Heart left ventricle (tissue), 13 donors: Measurements from ENCODE around the gene APH1A.

ENCODE experiments used
- CTCF ChIP-seq, 12 donors: fragments of 200-600 bp; sonication (generic) in 4 of 12; IDR thresholded peaks; one replicate each; pipeline versions ENCODE4 v1.5.0 to v1.8.0; 2018 to 2022; ENCODE audit warnings: antibody characterized with exemption in 12 of 12, mild to moderate bottlenecking in 5 of 12
- POLR2A ChIP-seq, 2 donors: fragments of 450-650 bp; IDR thresholded peaks; one replicate each; pipeline ENCODE4 v1.6.1; 2017; ENCODE audit warnings: antibody characterized with exemption in 2 of 2, mild to moderate bottlenecking in 2 of 2, moderate library complexity in 2 of 2
- donor health status: ischemic (EF 13 %, LVEDD 7.1; RV severe dilation, severe dysfunction).
- donor health status: DM: no; HTN: yes; CAD: no.
- donor health status: DM: no; HTN: no; CAD: no.
- donor health status: ischemic (EF 25% LVEDD 6.9; RV normal size, moderate dysfunction).
- donor health status: ischemic (EF 25% LVEDD 5.7; RV mildly dilated, moderate dysfunction).
- donor health status: ischemic (EF 35%, LVEDD 5.7; RV mildly dilated, moderate dysfunction).
- donor health status: nonischemic (EF 11% LVEDD 7.7; RV severe dilation, severe dysfunction).
- donor health status: DM: yes; HTN: yes; CAD: no.
- donor health status: PGD.
- donor health status: ischemic (EF 29% LVEDD 5.4; RV normal size, mild dysfunction).
- donor health status: nonischemic (EF 23%, LVEDD 6.1; RV moderate dilation, normal function).

- TF ChIP-seq CTCF (IDR thresholded peaks at IDR 0.05) = no peak
- TF ChIP-seq POLR2A (IDR thresholded peaks at IDR 0.05) = no peak
These were observed 18.9 kb downstream of the APH1A start for GRCh38 chr1:150249936-150250335.
